Measurements from ENCODE around the gene ZNF865.

The ZNF865 gene

DNA sequence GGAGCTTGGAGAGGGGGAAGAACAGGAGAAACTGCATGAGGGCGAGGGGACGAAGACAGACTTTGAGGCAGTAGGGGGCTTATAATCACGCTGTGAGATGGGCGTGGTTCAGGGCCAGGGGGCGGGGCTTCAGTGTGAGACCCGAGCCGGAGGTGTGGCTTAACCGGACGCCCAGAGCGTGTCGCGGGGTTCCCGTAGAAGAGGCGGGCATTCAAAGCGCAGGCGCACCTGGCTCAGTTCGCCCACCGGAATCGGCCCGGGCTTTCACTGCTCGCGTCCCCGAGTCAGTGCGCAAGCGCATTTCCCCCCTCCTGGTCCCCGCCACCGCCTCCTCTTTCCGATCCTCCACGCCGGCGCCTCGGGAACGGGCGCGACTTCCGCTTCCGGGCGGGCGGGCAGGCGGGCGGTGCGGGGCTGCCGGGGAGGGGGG lies 225 bp upstream of the ZNF865 start:
- peak; percentile 99 for DNase-seq (ENCODE audit: low spot score)

DNA sequence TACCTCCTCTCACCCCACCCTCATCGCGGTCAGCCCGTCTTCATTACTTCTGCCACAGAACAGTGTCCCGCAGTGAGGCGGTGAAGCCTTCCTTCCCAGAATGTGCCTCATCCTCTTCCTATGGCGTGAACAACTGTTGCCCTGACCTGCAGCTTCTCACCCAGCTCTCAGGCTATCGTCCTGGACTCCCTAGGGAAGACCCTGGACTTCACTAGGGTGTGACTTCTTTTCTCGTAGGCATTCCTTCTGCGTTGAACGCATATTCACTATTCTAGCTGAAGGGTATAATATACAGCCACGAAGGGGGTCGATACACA lies 982 bp downstream of the ZNF865 start:
- no peak for DNase-seq (ENCODE audit: low spot score)

DNA sequence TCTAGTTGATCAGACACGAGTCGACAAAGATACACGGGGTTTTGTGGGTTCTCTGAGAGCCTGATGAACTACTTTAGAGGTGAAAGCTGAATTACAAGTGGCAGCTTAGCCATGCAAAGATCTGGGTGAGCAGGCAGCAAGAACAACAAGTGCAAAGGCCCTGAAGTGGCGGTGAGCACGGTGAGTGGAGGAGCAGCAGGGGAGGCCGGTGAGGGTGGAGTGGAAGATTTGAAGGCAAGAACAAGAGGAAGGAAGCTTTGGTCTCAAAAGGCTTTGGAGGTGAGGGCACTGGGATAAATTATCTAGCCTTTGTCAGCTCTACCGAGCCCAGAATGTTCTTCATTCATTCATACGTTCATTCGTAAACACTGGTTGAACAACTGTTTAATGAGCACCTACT lies 1.4 kb downstream of the ZNF865 start:
- no peak for DNase-seq (ENCODE audit: low spot score)

DNA sequence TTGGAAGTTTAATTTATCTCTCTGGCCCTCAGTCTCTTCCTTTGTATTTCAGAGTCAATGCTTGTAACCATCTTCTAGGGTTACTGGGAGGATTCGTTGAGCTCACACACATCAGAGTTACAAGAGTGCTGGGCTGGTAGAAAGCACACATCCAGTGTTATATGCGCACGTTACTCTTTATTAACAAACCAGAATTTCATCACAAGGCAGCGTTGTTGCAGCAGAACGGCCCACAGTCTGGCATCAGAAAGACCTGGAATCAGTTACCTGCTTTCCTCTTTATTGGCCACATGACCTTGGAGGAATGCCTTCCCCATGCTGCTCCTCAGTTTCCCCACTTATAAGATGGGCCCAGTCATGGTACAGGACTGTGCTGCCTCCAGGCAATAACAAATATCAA lies 3.9 kb downstream of the ZNF865 start:
- no peak for DNase-seq (ENCODE audit: low spot score)

DNA sequence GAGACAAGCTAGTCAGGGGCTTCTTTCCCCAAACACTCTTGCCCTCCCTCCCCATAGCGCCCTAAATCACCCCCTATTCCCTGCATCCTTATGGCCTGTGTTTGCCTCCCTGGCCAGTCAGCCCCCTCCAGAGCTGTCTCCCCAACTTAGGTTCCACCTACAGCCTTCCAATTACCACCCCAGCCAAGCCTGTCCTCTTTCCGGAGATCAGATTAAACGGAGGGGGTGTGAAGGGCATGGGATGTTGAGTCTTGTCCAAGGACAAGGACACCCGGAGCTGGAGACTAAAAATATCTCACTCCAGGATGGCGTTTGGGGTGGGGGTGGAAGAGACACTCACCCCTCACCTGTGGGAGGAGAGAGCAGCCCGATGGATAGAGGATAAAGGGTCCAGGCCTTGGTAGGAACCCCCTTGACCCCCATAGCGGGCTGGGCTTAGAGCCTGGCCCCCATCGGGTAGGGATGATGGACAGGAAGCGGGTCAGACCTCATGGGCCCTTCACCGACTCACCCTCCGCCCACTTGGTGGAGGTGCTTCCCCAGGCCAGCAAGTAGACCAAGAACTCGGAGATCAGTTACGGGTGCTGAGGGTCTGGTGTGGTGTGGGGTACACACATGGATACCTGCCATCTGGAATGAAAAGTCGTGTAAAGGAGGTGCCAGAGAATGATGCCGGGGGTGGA lies 6.0 kb downstream of the ZNF865 start:
- DNase-seq (ENCODE audit: low spot score) = no peak

DNA sequence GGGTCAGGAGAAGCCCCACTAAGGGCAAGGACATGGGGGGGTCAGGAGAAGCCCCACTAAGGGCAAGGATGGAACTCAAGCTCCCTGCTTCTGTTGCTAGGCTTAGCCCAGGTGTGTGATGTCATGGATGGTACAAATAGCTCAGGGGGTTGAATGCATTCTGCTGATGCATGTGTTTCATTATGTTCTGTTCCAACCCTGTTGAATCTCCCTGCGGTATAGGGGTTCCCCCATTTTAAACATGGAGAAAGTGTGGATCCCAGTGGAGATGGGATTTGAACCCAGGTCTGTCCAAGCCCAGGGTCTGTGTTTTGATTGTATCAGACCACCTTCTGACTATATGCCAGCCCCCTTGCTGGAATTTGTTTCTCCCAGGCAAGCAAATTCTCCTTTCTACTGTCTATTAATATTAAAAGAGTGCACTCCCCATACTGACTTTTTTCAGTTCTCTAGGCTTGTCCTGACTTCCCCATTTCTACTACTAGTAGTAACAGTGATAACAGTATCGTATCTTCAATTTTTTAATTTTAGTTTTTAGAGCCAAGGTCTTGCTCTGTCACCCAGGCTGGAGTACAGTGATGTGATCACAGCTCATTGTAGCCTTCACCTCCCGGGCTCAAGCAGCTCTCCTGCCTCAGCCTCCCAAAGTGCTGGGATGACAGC lies 6.7 kb downstream of the ZNF865 start:
- DNase-seq (ENCODE audit: low spot score) = no peak

DNA sequence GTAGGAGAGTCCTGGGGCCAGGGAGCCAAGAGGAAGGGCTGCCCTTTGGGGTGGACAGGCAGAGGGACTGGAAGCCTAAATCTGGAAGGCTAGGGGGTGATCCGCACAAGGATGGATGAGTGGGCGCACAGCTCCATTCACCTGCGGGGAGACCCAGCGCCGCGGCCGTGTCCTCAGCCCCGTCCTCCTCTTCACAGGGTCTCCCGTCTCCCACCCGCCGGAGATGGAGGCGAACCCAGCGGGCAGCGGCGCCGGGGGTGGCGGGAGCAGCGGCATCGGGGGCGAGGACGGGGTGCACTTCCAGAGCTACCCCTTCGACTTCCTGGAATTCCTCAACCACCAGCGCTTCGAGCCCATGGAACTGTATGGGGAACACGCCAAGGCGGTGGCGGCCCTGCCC lies 7.9 kb downstream of the ZNF865 start:
- DNase-seq (ENCODE audit: low spot score) = no peak

DNA sequence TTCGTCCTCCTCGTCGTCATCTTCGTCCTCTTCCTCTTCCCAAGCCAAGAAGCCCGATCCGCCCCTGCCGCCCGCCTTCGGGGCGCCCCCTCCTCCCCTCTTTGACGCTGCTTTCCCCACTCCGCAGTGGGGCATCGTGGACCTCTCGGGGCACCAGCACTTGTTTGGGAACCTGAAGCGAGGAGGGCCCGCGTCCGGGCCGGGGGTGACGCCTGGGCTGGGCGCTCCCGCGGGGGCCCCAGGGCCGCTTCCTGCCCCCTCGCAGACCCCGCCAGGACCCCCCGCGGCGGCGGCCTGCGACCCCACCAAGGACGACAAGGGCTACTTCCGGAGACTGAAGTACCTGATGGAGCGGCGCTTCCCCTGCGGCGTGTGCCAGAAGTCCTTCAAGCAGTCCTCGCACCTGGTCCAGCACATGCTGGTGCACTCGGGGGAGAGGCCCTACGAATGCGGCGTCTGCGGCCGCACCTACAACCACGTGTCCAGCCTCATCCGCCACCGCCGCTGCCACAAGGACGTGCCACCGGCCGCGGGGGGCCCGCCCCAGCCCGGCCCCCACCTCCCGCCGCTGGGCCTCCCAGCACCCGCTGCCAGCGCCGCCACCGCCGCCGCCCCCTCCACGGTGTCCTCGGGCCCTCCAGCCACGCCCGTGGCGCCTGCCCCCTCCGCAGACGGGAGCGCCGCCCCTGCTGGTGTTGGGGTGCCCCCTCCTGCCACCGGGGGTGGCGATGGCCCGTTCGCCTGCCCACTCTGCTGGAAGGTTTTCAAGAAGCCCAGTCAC lies 8.7 kb downstream of the ZNF865 start:
- DNase-seq (ENCODE audit: low spot score) = no peak

DNA sequence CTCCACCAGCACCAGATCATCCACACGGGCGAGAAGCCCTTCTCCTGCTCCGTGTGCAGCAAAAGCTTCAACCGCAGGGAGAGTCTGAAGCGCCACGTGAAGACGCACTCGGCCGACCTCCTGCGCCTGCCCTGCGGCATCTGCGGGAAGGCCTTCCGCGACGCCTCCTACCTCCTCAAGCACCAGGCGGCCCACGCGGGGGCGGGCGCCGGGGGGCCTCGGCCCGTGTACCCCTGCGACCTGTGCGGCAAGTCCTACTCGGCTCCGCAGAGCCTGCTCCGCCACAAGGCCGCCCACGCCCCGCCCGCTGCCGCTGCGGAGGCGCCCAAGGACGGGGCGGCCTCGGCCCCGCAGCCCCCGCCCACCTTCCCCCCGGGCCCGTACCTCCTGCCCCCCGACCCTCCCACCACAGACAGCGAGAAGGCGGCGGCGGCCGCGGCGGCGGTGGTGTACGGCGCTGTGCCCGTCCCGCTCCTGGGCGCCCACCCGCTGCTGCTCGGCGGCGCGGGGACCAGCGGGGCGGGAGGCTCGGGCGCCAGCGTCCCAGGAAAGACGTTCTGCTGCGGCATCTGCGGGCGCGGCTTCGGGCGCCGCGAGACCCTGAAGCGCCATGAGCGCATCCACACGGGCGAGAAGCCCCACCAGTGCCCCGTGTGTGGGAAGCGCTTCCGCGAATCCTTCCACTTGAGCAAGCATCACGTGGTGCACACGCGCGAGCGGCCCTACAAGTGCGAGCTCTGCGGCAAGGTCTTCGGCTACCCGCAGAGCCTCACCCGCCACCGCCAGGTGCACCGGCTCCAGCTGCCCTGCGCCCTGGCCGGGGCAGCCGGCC lies 9.5 kb downstream of the ZNF865 start:
- no peak for DNase-seq (ENCODE audit: low spot score)

DNA sequence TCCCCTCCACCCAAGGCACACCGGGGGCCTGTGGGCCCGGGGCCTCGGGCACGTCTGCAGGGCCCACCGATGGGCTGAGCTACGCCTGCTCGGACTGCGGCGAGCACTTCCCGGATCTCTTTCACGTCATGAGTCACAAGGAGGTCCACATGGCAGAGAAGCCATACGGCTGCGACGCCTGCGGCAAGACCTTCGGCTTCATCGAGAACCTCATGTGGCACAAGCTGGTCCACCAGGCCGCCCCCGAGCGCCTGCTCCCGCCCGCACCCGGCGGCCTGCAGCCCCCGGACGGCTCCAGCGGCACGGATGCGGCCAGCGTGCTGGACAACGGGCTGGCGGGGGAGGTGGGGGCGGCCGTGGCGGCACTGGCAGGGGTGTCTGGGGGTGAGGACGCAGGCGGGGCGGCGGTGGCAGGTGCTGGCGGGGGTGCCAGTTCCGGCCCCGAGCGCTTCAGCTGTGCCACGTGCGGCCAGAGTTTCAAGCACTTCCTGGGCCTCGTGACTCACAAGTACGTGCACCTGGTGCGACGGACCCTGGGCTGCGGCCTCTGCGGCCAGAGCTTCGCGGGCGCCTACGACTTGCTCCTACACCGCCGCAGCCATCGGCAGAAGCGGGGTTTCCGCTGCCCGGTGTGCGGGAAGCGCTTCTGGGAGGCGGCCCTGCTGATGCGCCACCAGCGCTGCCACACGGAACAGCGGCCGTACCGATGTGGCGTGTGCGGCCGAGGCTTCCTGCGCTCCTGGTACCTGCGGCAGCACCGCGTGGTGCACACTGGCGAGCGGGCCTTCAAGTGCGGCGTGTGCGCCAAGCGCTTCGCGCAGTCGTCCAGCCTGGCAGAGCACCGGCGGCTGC lies 10.3 kb downstream of the ZNF865 start:
- no peak for DNase-seq (ENCODE audit: low spot score)

DNA sequence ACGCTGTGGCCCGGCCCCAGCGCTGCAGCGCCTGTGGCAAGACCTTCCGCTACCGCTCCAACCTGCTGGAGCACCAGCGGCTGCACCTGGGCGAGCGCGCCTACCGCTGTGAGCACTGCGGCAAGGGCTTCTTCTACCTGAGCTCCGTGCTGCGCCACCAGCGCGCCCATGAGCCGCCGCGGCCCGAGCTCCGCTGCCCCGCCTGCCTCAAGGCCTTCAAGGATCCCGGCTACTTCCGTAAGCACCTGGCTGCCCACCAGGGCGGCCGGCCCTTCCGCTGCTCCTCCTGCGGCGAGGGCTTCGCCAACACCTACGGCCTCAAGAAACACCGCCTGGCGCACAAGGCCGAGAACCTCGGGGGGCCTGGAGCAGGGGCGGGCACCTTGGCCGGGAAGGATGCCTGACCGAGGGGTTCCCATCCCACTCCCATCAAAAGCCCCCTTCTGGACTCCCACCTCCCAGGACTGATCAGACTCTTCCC lies 11.0 kb downstream of the ZNF865 start:
- no peak for DNase-seq (ENCODE audit: low spot score)

DNA sequence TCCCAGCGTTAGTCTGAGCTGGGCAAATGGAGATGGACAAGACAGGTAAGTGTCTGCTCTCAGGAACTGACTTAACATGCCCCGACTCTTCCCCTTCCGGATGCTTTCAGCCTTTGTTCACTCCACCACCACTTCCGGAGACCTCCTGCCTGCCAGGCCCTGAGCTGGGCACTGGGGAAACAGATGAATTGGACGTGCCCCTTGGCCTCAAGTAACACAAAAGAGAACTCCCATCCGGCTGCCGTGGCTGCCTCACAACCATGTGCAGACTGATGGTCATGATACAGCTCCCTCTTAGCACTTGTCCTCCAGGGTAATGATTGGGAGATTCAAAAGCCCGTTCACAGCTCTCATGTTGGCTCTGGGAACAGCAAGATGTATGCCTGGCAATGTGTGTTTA lies 12.0 kb downstream of the ZNF865 start:
- no peak for DNase-seq (ENCODE audit: low spot score)

DNA sequence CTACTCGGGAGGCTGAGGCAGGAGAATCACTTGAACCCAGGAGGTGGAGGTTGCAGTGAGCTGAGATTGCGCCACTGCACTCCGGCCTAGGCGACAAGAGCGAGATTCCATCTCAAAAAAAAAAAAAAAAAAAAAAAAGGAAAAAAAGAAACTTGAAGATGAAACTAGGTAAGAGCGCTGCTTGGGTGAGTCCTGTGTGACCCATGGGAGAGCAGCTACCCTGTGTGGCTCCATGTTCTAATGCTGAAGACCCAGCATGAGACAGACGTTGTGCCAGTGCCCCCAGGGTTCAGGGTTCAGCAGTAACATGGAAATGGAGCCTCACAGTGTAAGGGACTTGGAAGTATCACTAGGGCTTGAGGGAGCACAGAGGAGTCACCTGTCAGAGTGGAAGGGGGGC lies 13.0 kb downstream of the ZNF865 start:
- DNase-seq (ENCODE audit: low spot score) = no peak

DNA sequence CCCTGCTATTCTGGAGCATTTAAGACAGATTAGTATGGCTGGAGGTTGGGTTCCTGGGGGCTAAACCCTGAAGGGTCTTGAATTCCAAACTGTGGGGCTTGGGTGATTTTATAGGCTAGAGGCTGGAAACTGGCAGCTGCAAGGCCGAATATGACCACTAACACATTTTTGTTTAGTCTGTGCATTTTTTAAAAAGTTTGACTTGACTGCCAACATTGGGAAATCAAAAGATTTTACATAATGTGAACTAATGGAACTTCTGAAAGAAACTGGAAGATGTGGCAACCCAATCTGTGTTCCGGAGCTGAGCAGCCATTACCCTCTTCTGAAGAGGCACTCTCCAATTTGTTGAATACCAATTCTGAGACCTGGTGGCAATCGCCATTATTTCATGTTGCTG lies 13.8 kb downstream of the ZNF865 start:
- DNase-seq (ENCODE audit: low spot score) = no peak

DNA sequence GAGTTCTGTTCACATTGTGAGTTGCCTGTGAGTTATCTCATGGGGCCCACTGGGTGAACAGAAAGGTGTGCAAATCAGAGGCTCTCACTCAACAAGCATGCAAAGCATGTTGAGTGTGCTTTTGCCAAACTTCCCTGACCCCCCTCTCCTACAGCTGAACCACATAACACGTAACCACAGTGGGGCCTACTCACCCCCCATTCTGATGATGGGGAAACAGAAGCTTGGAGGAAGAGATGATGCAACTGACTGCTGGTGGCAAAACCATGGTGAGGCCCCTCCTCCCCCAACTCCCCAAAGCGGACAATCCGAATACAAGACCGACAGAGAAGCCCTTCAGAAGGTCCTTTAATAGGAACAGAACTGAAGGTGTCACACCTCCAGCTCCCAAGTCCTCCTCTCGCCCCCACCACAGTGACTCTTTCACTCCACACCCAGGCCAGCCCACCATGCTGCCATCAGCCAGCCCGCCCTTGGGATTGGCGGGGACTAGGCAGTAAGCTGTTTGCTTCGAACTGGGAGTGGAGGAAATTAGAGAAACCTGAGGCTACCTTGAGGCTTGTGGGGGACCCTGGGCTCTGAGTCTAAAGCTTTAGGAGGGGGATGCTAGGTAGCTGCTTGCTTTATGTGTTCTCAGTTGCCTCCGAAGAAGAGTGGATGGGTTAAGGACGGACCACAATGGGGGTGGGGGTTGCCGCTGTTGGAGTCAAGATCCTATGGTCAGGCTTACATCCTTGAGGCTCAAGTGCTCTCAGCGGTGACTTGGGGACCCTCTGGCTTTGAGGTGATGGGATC lies 15.2 kb downstream of the ZNF865 start:
- DNase-seq (ENCODE audit: low spot score) = no peak

DNA sequence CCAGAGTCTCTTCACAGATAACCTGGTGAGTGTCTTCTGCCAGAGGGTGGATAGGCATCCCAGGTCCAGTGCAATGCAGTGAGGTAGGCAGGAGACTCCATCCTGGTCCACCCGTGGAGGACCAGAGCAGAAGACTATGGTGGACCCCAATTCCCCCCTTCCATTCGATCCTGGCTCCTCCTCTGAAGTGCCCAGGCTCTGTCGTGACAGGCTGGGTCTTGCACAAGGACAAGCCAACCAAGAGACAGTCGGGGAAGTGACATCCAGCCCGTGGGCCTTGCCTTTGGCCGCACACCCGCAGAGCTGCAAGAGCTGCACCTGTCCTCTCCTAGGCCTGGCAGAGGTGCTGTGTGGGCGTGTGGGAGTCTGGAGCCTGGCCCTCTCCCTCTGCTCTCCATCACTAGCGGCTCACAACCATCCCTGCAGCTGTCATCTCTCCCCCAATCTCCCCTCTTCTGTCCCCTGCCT lies 15.8 kb downstream of the ZNF865 start:
- no peak for DNase-seq (ENCODE audit: low spot score)

DNA sequence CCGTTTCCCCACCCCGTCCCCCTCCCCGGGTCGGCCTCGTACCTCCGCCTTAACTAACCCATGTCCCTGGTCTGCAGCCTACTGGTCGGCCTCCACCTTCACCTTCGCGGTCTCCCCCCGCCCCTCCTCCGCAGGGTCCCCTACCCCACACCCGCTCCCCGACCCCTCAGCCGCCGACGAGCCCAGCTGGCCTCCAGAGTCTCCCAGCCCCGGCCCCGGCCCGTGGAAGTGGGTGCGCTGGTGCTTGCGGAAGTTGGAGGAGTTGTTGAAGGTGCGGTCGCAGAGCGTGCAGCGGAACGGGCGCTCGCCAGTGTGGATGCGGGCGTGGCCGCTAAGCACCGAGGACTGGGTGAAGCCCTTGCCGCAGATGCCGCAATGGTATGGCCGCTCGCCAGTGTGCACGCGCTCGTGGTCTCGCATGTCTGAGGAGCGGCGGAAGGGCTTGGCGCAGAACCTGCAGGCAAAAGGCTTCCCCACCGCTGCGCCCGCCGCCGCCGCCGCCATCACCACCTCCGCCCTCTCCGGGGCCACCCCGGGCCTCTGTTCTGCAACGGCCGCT lies 16.3 kb downstream of the ZNF865 start:
- DNase-seq (ENCODE audit: low spot score) = no peak

DNA sequence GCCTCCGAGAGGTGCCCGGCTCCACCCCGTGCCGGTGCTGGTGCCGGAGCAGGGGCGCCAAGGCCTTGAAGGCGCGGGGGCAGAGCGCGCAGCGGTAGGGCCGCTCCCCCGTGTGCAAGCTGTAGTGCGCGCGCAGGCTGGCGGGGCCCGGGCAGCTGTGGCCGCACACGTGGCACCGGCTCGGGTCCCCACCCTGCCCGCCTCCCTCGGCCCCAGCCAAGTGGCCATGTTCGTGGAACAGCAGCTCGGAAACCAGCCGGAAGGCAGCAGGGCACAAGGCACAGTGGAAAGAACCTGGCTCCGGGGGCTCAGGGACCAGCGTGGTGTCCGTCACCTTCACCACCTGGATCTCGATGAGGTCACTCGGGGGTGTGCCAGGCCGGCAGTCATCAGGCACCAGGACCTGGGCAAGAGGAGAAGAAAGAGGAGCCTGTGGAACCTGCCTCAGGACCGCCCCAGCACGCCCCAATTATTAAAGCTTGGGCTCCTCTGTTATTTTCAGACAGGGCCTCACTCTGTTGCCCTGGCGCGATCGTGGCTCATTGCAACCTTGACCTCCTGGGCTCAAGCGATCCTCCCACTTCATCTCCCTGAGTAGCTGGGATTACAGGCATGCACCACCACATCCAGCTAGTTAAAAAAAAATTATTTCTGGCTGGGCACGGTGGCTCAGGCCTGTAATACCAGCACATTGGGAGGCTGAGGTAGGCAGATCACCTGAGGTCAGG lies 17.0 kb downstream of the ZNF865 start:
- no peak for DNase-seq (ENCODE audit: low spot score)

DNA sequence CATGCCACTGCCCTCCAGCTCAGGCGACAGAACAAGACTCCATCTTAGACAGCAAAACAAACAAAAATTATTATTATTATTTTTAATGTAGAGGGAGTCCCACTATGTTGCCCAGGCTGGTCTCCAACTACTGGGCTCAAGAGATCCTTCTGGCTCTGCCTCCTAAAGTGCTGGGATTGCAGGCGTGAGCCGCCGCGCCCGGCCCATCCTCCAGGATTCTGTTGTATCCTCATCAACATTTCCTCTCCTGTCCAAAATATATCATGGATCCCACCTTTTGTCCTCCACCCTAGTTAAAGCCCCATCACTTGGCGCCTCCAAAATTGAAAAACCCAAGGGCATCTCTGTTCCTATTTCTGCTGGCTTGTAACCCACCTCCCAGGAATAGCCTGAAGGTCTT lies 17.7 kb downstream of the ZNF865 start:
- no peak for DNase-seq (ENCODE audit: low spot score)
